MCF 10A (cell line): ENCODE data around the gene DHX30. TPM values are rescaled to one million over a fixed set of nuclear protein-coding genes. Genes with fewer than 3 reads are reported as not detected.

Experiments
- BruUV-seq: library from RNA; stranded (reverse); fragments of 400-500 nt; replicated peaks from 2 replicates; lab custom pipeline; 2021; lab: Mats Ljungman, UMichigan
- CTCF ChIA-PET: fragments of 300-600 bp; sonication (Branson Sonifier 250); formaldehyde crosslinking; extraction: SDS; loops from one replicate; lab custom pipeline; 2021; ENCODE audit warnings: antibody characterized with exemption, inconsistent platforms; lab: Yijun Ruan, JAX
- POLR2A ChIA-PET: fragments of 300-600, 350-650 bp; sonication (Branson Sonifier 250); formaldehyde crosslinking; extraction: SDS; loops from one replicate; lab custom pipeline; 2020; ENCODE audit warnings: antibody characterized with exemption, inconsistent platforms; lab: Yijun Ruan, JAX
- DNase-seq: peaks from one replicate; pipeline ENCODE4 v3.0.0-alpha.2; 2018; ENCODE audit not compliant: unreplicated experiment
- H3K27ac Mint-ChIP-seq: one replicate; pipeline ENCODE4 v1.8.0; 2022; ENCODE audit warnings: mild to moderate bottlenecking, low read depth, mixed read lengths; ENCODE audit not compliant: unreplicated experiment
- H3K27me3 Mint-ChIP-seq: one replicate; pipeline ENCODE4 v1.8.0; 2022; ENCODE audit warnings: mixed read lengths; ENCODE audit not compliant: insufficient read depth, unreplicated experiment
- H3K36me3 Mint-ChIP-seq: one replicate; pipeline ENCODE4 v1.8.0; 2022; ENCODE audit warnings: mild to moderate bottlenecking, moderate library complexity, mixed read lengths; ENCODE audit not compliant: insufficient read depth, unreplicated experiment
- H3K4me1 Mint-ChIP-seq: one replicate; pipeline ENCODE4 v1.8.0; 2022; ENCODE audit warnings: mixed read lengths; ENCODE audit not compliant: insufficient read depth, unreplicated experiment
- H3K4me3 Mint-ChIP-seq: one replicate; pipeline ENCODE4 v1.8.0; 2022; ENCODE audit warnings: mild to moderate bottlenecking, moderate library complexity, mixed read lengths; ENCODE audit not compliant: unreplicated experiment
- H3K9me3 Mint-ChIP-seq: one replicate; pipeline ENCODE4 v1.8.0; 2022; ENCODE audit warnings: mixed read lengths; ENCODE audit not compliant: unreplicated experiment
- intact Hi-C: fragments of 100-400 bp; cut with micrococcal nuclease; formaldehyde crosslinking; loops from 2 replicates; pipeline ENCODE4 v1.14.1; 2022
- total RNA-seq: library from RNA; stranded (reverse); gene quantifications from 2 replicates; pipeline ENCODE4 v1.2.3, GENCODE V29; 2022
- TF ChIP-seq, protein P1 (sequence below): fragments of 200-600 bp; IDR thresholded peaks from one replicate; pipeline ENCODE4 v1.8.0; 2022; ENCODE audit warnings: antibody characterized with exemption, mild to moderate bottlenecking; ENCODE audit not compliant: unreplicated experiment

Gene DHX30
- total RNA-seq, 1 experiment from 2014 or later = 86.2 TPM

DNA sequence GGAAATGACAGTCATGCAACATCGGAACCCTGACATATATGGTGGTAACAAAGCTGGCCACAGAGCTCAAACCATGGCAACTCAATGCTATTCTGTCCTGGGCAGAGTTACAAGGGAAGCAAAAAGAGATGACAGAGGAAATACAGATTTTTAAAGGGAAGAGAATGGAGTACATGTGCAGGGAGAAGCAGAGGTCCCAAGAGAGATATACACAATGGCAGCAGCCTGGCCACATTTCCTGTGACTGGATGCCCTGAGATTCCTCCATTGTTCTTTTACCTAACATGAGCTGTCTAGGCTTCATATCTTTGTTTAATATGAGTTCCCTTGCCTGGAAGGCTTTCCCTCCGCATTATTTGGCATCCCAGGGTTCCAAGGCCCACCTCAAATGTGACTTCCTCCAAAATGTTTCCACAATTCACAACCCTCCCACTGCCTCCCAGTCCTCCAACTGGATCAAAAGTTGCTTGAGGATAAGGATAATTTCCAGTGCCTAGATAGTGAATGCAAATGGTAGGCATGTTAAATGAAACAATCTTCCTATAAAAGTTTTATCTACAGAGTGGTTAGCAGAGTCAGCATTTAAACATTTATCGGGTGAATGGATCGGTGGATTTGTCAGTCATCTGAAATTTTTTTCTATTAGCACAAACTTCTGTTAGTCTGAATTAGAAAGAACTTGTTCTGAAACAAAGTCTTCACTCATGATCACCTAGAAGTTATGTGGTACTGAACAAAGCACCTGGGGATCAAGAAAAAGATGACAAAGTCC is 86.2 kb downstream of the DHX30 start:
- TF ChIP-seq, protein P1, sequence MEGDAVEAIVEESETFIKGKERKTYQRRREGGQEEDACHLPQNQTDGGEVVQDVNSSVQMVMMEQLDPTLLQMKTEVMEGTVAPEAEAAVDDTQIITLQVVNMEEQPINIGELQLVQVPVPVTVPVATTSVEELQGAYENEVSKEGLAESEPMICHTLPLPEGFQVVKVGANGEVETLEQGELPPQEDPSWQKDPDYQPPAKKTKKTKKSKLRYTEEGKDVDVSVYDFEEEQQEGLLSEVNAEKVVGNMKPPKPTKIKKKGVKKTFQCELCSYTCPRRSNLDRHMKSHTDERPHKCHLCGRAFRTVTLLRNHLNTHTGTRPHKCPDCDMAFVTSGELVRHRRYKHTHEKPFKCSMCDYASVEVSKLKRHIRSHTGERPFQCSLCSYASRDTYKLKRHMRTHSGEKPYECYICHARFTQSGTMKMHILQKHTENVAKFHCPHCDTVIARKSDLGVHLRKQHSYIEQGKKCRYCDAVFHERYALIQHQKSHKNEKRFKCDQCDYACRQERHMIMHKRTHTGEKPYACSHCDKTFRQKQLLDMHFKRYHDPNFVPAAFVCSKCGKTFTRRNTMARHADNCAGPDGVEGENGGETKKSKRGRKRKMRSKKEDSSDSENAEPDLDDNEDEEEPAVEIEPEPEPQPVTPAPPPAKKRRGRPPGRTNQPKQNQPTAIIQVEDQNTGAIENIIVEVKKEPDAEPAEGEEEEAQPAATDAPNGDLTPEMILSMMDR = no peak
- ChIA-PET CTCF (no interaction called here), POLR2A (interaction anchor here (0.7 to 1.7 kb wide), 2 partner anchors 10 to 14 kb away, joined by 4 read pairs; no protein-coding TSS in a partner anchor)
- Mint-ChIP-seq H3K36me3 (peaks cover 73% of the 10 kb centered on the region), H3K27ac (no peak overlapping the region), H3K27me3 (no peaks in the 10 kb centered on the region), H3K4me3 (no peak overlapping the region), H3K9me3 (no peaks in the 10 kb centered on the region), H3K4me1 (no peaks in the 10 kb centered on the region)
- intact Hi-C loops = no loop called here
- no TSS peak for BruUV-seq
- no peak for DNase-seq

DNA sequence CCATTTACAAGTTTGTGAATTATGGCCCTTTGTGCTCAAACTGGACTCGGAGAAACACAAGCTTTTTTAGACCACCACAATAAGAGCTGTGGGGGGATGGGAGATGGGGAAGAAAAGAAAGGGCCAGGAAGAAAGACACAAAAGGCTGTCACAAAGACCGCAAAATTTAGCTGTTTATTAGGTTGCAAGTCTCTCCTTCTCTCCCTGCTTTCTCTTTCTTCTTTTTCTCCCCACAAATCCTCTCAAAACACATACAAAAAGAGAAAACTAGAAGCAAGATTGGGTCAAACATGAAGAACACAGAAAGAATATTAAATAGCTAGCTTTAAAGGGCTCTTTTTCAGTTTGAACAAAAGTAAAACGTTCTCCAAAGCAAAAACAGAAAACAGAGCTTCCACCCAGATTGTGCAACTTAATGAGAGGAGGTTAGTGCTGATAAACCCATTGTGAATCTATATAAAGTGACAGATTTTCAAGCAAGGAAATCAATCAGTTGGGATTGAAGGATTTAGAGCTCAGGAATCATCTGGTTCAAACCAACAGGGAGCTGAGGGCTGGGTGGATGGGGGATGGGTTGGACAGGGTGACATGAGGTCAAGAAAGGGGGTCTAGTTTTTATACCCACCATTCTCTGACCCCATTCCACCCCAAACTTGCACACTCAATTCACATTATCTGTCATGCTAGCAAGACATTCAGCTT is 87.3 kb downstream of the DHX30 start:
- Mint-ChIP-seq H3K4me1 (no peaks in the 10 kb centered on the region), H3K36me3 (peaks cover 71% of the 10 kb centered on the region), H3K9me3 (no peaks in the 10 kb centered on the region), H3K27me3 (no peaks in the 10 kb centered on the region), H3K27ac (no peak overlapping the region), H3K4me3 (no peak overlapping the region)
- DNase-seq = no peak
- no TSS peak for BruUV-seq
- CTCF ChIA-PET = interaction anchor here (1.1 kb wide), 1 partner anchor 267 kb away, joined by 4 read pairs; no protein-coding TSS in a partner anchor
- intact Hi-C loops = no loop called here
- POLR2A ChIA-PET = interaction anchor here (1.7 kb wide), 1 partner anchor 15 kb away, joined by 4 read pairs; no protein-coding TSS in a partner anchor
- TF ChIP-seq, protein P1 = no peak

DNA sequence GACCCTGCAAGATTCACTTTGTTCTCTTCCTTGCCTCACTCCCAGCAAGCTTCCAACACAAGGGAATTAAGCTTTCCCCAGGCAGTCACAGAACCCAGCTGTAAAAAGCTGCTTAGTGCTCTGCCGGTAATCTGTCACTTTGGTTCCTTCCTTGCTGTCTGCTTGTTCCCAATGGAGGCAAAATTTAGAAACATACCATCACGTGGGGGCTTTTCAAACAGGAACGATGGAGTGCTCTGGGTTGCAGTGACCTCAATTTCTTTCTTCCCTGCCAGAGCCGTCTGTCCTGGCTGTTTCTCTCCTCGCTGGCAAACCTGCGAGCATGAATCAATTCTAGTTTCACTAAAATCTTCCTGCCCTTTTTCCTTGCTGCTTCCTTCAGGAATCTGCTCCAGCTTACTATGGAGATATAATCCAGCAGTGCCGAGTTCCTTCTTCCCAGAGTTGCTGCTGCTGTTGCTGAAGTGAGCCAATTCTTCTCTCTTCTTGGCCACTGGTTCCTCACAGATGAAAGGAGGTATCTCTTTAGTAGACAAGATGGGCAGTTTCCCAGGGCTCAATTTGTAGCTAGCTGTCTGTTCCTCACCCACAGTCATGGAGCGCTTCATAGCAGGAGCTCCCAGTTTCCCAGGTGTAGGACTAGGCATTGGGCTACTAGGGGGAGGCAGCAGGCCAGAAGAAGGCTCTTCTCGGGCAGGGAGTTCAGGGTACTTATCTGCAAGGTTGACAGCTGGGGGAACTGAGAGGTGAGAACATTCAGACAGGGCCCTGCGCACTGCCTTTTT is 88.1 kb downstream of the DHX30 start:
- intact Hi-C loops = no loop called here
- no peaks in the 10 kb centered on the region for H3K27me3 Mint-ChIP-seq
- no peaks in the 10 kb centered on the region for H3K9me3 Mint-ChIP-seq
- CTCF ChIA-PET = interaction anchor here (0.8 to 1.1 kb wide), 2 partner anchors 66 to 266 kb away, joined by 3 to 4 read pairs; no protein-coding TSS in a partner anchor
- no peak overlapping the region for H3K4me3 Mint-ChIP-seq
- POLR2A ChIA-PET = interaction anchor here (1.7 kb wide), 1 partner anchor 16 kb away, joined by 4 read pairs; no protein-coding TSS in a partner anchor
- TF ChIP-seq, protein P1 = no peak
- H3K36me3 Mint-ChIP-seq = peaks cover 77% of the 10 kb centered on the region
- H3K4me1 Mint-ChIP-seq = no peaks in the 10 kb centered on the region
- no peak for DNase-seq
- no TSS peak for BruUV-seq
- H3K27ac Mint-ChIP-seq = no peak overlapping the region
